ENCODE data around the gene CDC42BPG.
A peak's percentile ranks its signal among the peaks of the same experiment; 100 is the strongest.

CDC42BPG gene

DNA sequence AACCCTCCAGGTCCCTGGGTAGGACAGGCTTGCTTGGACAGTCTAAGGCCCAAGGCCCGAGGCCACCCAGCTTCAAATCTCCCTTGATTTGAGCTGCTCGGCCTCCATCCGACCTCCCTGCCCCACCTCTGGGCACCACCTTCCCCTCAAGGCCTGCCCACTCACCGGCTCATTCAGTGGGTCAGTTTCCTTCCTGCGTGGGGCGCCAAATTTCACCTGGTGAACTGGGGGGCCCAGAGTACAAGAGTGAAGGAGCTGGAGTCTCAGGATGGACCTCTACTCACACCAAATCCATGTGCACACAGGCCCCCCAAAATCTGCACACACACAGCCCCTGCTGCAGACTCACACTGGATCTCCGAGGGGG, 45.2 kb downstream of the CDC42BPG start (continued):
- TF ChIP-seq ZBTB1 (tag by site-specific recombination; IDR thresholded peaks at IDR 0.05) = no peak
- no peak for TF ChIP-seq ZNF560 (tag by site-specific recombination; IDR thresholded peaks at IDR 0.05; ENCODE audit: borderline replicate concordance)

DNA sequence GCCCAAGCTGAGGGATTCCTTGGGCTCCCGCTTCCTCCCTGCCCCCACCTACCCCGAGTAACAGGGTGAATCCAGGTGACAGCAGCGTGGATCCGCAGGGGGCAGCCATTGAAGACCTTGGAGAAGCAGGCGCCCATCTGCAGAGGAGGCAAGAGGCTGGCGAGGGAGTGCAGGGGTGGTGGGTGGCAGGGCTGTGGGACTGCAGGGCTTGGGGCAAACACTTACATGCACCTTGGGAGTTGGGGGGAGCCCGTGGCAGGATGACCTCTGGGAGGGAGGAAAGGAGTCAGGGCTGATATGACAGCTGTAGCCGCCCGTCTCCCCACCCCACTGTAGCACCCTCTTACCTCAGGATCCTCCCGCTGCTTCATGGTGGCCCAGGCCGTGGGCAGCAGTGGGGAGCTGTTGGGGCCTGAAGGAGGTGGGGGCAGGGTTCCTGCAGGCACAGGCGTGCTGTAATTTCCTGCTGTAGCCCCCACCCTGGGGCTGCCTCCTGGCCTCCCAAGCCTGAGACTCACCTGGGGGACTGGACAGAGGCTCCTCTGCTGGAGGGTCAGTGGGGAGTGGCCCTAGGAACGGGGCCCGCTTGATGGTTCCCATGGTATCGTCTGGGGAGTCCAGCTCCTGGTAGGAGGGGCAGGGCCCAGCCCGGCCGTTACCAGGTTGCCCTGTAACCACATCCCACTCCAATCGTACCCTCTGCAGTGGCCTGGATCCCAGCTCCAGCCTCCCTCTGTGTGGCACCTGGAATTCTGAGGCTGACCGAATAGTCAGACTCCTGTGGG, 47.5 kb downstream of the CDC42BPG start:
- ChIA-PET CTCF (interaction anchor here (0.8 kb wide), 1 partner anchor 10 kb away, joined by 4 read pairs; no protein-coding TSS in a partner anchor), POLR2A (no interaction called here)
- TF ChIP-seq ZNF48 (tag by site-specific recombination; IDR thresholded peaks at IDR 0.05) = no peak
- TF ChIP-seq, protein P1, sequence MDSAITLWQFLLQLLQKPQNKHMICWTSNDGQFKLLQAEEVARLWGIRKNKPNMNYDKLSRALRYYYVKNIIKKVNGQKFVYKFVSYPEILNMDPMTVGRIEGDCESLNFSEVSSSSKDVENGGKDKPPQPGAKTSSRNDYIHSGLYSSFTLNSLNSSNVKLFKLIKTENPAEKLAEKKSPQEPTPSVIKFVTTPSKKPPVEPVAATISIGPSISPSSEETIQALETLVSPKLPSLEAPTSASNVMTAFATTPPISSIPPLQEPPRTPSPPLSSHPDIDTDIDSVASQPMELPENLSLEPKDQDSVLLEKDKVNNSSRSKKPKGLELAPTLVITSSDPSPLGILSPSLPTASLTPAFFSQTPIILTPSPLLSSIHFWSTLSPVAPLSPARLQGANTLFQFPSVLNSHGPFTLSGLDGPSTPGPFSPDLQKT (IDR thresholded peaks at IDR 0.05; ENCODE audit: borderline replicate concordance, low read depth, low read length) = no peak
- 0 out of 2 replicates have a peak, but pooled peaks have one; percentile 22 for TF ChIP-seq EGR2 (tag by site-specific recombination; IDR thresholded peaks at IDR 0.05; ENCODE audit: low read depth)
- no peak for TF ChIP-seq ZNF221 (tag by site-specific recombination; IDR thresholded peaks at IDR 0.05; ENCODE audit: borderline replicate concordance)
- TF ChIP-seq ZNF660 (tag by site-specific recombination; IDR thresholded peaks at IDR 0.05) = no peak
- no peaks in the 10 kb centered on the region for H3K4me1 ChIP-seq (ENCODE audit: control insufficient read depth, insufficient read depth, low read length)
- H3K9me3 ChIP-seq (ENCODE audit: control insufficient read depth, insufficient read depth, low read depth, low read length) = no peaks in the 10 kb centered on the region
- H3K4me3 ChIP-seq (ENCODE audit: low read depth, low read length) = no peak overlapping the region
- H3K36me3 ChIP-seq (ENCODE audit: control insufficient read depth in 2 of 2, insufficient read depth in 1 of 2, low read length in 2 of 2) = peaks cover 0 to 29% of the 10 kb centered on the region in 2 experiments; a peak in 1 of 3 replicates
- no peak overlapping the region for H3K27ac ChIP-seq (ENCODE audit: extremely low read depth, low read depth, low read length)

DNA sequence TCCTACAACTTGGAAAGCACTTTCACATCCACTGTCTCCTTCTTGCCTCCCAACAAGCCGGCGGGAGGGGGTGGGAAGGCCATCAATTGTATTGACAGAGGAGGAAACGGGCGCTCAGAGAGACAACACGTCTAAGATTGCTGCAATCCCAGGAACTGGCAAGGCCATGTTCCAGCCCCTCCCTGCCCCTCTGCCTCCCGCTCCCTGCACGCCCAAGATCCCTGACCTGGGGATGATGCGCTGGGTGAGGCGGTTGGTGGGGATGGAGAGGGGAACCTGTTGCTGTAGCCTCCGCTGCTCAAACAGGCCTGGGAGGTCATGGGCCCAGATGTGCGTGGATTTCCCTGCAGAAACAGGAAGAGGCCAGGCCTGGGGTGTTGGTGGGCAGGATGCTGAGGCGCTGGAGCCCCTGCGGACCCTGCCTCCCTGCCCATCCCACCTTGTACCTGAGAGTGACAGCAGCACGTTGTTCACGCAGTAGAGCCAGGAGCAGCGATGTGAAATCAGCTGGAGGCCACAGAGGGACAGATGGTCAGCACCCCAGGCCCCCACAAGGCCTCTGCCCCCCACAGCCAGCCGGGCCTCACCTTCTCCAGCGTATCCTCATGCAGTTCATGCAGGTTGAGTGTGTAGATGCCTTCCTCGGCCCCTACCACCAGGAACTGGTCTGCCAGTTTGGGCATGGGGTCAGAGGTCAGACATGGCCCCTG, 48.3 kb downstream of the CDC42BPG start:
- no peak overlapping the region for H3K27ac ChIP-seq (ENCODE audit: extremely low read depth, low read depth, low read length)
- H3K4me3 ChIP-seq (ENCODE audit: low read depth, low read length) = no peak overlapping the region
- CTCF ChIA-PET = no interaction called here
- peak; percentile 79 for TF ChIP-seq SCRT2 (tag by site-specific recombination; IDR thresholded peaks at IDR 0.05)
- TF ChIP-seq BCL11B (tag by site-specific recombination; IDR thresholded peaks at IDR 0.05; ENCODE audit: low read depth) = no peak
- TF ChIP-seq, protein P2, sequence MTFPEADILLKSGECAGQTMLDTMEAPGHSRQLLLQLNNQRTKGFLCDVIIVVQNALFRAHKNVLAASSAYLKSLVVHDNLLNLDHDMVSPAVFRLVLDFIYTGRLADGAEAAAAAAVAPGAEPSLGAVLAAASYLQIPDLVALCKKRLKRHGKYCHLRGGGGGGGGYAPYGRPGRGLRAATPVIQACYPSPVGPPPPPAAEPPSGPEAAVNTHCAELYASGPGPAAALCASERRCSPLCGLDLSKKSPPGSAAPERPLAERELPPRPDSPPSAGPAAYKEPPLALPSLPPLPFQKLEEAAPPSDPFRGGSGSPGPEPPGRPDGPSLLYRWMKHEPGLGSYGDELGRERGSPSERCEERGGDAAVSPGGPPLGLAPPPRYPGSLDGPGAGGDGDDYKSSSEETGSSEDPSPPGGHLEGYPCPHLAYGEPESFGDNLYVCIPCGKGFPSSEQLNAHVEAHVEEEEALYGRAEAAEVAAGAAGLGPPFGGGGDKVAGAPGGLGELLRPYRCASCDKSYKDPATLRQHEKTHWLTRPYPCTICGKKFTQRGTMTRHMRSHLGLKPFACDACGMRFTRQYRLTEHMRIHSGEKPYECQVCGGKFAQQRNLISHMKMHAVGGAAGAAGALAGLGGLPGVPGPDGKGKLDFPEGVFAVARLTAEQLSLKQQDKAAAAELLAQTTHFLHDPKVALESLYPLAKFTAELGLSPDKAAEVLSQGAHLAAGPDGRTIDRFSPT (tag by site-specific recombination; IDR thresholded peaks at IDR 0.05) = 0 out of 2 replicates have a peak, but pooled peaks have one; percentile 7
- no peak for TF ChIP-seq SP7 (tag by site-specific recombination; IDR thresholded peaks at IDR 0.05)
- no peak for TF ChIP-seq ZNF354C (tag by site-specific recombination; IDR thresholded peaks at IDR 0.05; ENCODE audit: borderline replicate concordance, low read depth)
- TF ChIP-seq ZNF670 (tag by site-specific recombination; IDR thresholded peaks at IDR 0.05; ENCODE audit: low read depth) = no peak
- no peak for TF ChIP-seq BCL11A (tag by site-specific recombination; IDR thresholded peaks at IDR 0.05; ENCODE audit: low read depth)
- TF ChIP-seq ZNF626 (tag by site-specific recombination; IDR thresholded peaks at IDR 0.05) = no peak
- TF ChIP-seq ZNF174 (tag by site-specific recombination; IDR thresholded peaks at IDR 0.05) = no peak
- no peaks in the 10 kb centered on the region for H3K9me3 ChIP-seq (ENCODE audit: control insufficient read depth, insufficient read depth, low read depth, low read length)
- H3K36me3 ChIP-seq (ENCODE audit: control insufficient read depth in 2 of 2, insufficient read depth in 1 of 2, low read length in 2 of 2) = peaks cover 0 to 29% of the 10 kb centered on the region in 2 experiments; a peak in 1 of 3 replicates
- no peaks in the 10 kb centered on the region for H3K4me1 ChIP-seq (ENCODE audit: control insufficient read depth, insufficient read depth, low read length)
- POLR2A ChIA-PET = no interaction called here

All from HEK293 (cell line).